HCT116 (cell line): ENCODE data around the gene MUSK. TPM values are rescaled to one million over a fixed set of nuclear protein-coding genes. Genes with fewer than 3 reads are reported as not detected.

ENCODE experiments used
- ATAC-seq: fragments of 200-7000 bp; cut with Tn5 transposase; 2 replicates; pipeline ENCODE4 v1.9.1; 2020; ENCODE audit warnings: mild to moderate bottlenecking, moderate library complexity
- BruUV-seq: library from RNA; stranded (reverse); fragments of 400-500 nt; replicated peaks from 2 replicates; lab custom pipeline; 2021; lab: Mats Ljungman, UMichigan
- CTCF ChIA-PET: fragments of 300-600 bp; sonication (Branson Sonifier 250); formaldehyde crosslinking; loops from one replicate; lab custom pipeline; 2021; ENCODE audit warnings: antibody characterized with exemption; lab: Charles Lee
- POLR2A ChIA-PET: fragments of 300-600, 350-600 bp; sonication (Branson Sonifier 250); formaldehyde crosslinking; loops from one replicate; lab custom pipeline; 2021; ENCODE audit warnings: antibody characterized with exemption; lab: Charles Lee
- RAD21 ChIA-PET, 2 experiments: fragments of 300-600 bp; sonication (Branson Sonifier 250); formaldehyde crosslinking; loops; one replicate each; lab custom pipeline; 2023; ENCODE audit warnings: low total read pairs in 2 of 2; ENCODE audit not compliant: uncharacterized antibody in 2 of 2, unreplicated experiment in 2 of 2, low non-redundant PET in 1 of 2; lab: Charles Lee
- DNase-seq: peaks from one replicate; pipeline ENCODE4 v3.0.0-alpha.2; 2010; ENCODE audit warnings: low read depth, low spot score
- H2AFZ ChIP-seq: fragments of 200-600 bp; shearing (Covaris generic), sonication (generic); 2 replicates; pipeline ENCODE4 v1.6.1; 2017; ENCODE audit warnings: low read depth, mixed run types, mixed read lengths, antibody characterized with exemption, low read length; ENCODE audit not compliant: poor library complexity, severe bottlenecking
- H3K27ac ChIP-seq: 2 replicates; pipeline ENCODE4 v1.5.1; 2012; ENCODE audit warnings: low read depth, low read length
- H3K27me3 ChIP-seq: fragments of 200-600 bp; sonication (generic); 2 replicates; pipeline ENCODE4 v1.6.1; 2016; ENCODE audit warnings: mixed run types, low read length, mixed read lengths; ENCODE audit not compliant: insufficient read depth
- H3K36me3 ChIP-seq, 2 experiments: fragments of 200-500 bp in 1 of 2; fragments of 200-600 bp in 1 of 2; sonication (Bioruptor generic) in 1 of 2; sonication (generic) in 1 of 2; 2 replicates each; pipeline versions ENCODE4 v1.5.1 to v1.6.1; 2014 to 2016; ENCODE audit warnings: low read length in 2 of 2, inconsistent platforms in 1 of 2, mixed read lengths in 1 of 2, mixed run types in 1 of 2; ENCODE audit not compliant: insufficient read depth in 2 of 2, control insufficient read depth in 1 of 2
- H3K4me1 ChIP-seq, 2 experiments: fragments of 200-600 bp in 1 of 2; sonication (generic) in 1 of 2; 2 replicates each; pipeline versions ENCODE4 v1.5.1 to v1.6.1; 2012 to 2017; ENCODE audit warnings: low read length in 2 of 2, inconsistent platforms in 1 of 2, mild to moderate bottlenecking in 1 of 2, mixed read lengths in 1 of 2, mixed run types in 1 of 2, moderate library complexity in 1 of 2; ENCODE audit not compliant: insufficient read depth in 2 of 2, control insufficient read depth in 1 of 2
- H3K4me2 ChIP-seq: fragments of 200-600 bp; sonication (generic); 2 replicates; pipeline ENCODE4 v1.6.1; 2017; ENCODE audit warnings: mixed run types, low read length, mixed read lengths
- H3K4me3 ChIP-seq, 2 experiments: fragments of 200-600 bp in 1 of 2; sonication (generic) in 1 of 2; replicated peaks in 1 of 2; 2 replicates each; pipeline ENCODE4 v1.5.1; 2011 to 2016; ENCODE audit warnings: low read length in 2 of 2, control low read depth in 1 of 2, low read depth in 1 of 2, mild to moderate bottlenecking in 1 of 2, mixed read lengths in 1 of 2, mixed run types in 1 of 2
- H3K79me2 ChIP-seq: fragments of 200-600 bp; sonication (generic); 2 replicates; pipeline ENCODE4 v1.6.1; 2017; ENCODE audit warnings: mild to moderate bottlenecking, mixed run types, low read length, moderate library complexity, mixed read lengths; ENCODE audit not compliant: insufficient read depth
- H3K9ac ChIP-seq: fragments of 200-600 bp; sonication (generic); 2 replicates; pipeline ENCODE4 v1.6.1; 2016; ENCODE audit warnings: low read length, mixed read lengths
- H3K9me2 ChIP-seq: fragments of 200-600 bp; sonication (generic), shearing (Covaris generic); 2 replicates; pipeline ENCODE4 v1.6.1; 2017; ENCODE audit warnings: mixed run types, mild to moderate bottlenecking, moderate library complexity; ENCODE audit not compliant: insufficient read depth
- H3K9me3 ChIP-seq, 2 experiments: fragments of 200-500 bp in 1 of 2; fragments of 200-600 bp in 1 of 2; sonication (Bioruptor generic) in 1 of 2; sonication (generic) in 1 of 2; 2 replicates each; pipeline ENCODE4 v1.6.1; 2014 to 2017; ENCODE audit warnings: low read length in 2 of 2, mixed read lengths in 2 of 2, inconsistent platforms in 1 of 2, low read depth in 1 of 2, mild to moderate bottlenecking in 1 of 2, mixed run types in 1 of 2, moderate library complexity in 1 of 2; ENCODE audit not compliant: control insufficient read depth in 1 of 2, insufficient read depth in 1 of 2
- H4K20me1 ChIP-seq: fragments of 200-600 bp; sonication (generic), shearing (Covaris generic); 2 replicates; pipeline ENCODE4 v1.6.1; 2017; ENCODE audit warnings: mixed run types, mild to moderate bottlenecking, moderate library complexity; ENCODE audit not compliant: insufficient read depth
- CBX3 ChIP-seq: IDR thresholded peaks from 2 replicates; pipeline ENCODE4 v1.6.1; 2012; ENCODE audit warnings: low read depth
- CEBPB ChIP-seq: IDR thresholded peaks from 2 replicates; pipeline ENCODE4 v1.6.1; 2012; ENCODE audit warnings: low read depth
- ELF1 ChIP-seq: IDR thresholded peaks from 2 replicates; pipeline ENCODE4 v1.6.1; 2012; ENCODE audit warnings: low read depth, borderline replicate concordance
- EZH2 ChIP-seq: fragments of 200-600 bp; sonication (generic); IDR thresholded peaks from 2 replicates; pipeline ENCODE4 v1.6.1; 2017; ENCODE audit warnings: antibody characterized with exemption, mixed run types
- FOSL1 ChIP-seq: IDR thresholded peaks from 2 replicates; pipeline ENCODE4 v1.6.1; 2012; ENCODE audit warnings: low read depth
- RAD21 ChIP-seq: IDR thresholded peaks from 2 replicates; pipeline ENCODE4 v1.6.1; 2012; ENCODE audit warnings: low read depth, mild to moderate bottlenecking
- REST ChIP-seq: IDR thresholded peaks from 2 replicates; pipeline ENCODE4 v1.6.1; 2012; ENCODE audit warnings: low read depth
- ZNF274 ChIP-seq: fragments of 200-500 bp; sonication (Bioruptor generic); IDR thresholded peaks from 2 replicates; pipeline ENCODE4 v1.6.1; 2014; ENCODE audit warnings: mild to moderate bottlenecking, low read depth, low read length, inconsistent platforms
- intact Hi-C: fragments of 100-400 bp; cut with micrococcal nuclease; formaldehyde crosslinking; loops from 2 replicates; pipeline ENCODE4 v1.10.0; 2022
- total RNA-seq: library from RNA; stranded (reverse); gene quantifications from one replicate; pipeline ENCODE4 v1.2.1, GENCODE V29; 2021; ENCODE audit not compliant: unreplicated experiment

Gene MUSK
- total RNA-seq, 1 experiment from 2014 or later = not detected

DNA sequence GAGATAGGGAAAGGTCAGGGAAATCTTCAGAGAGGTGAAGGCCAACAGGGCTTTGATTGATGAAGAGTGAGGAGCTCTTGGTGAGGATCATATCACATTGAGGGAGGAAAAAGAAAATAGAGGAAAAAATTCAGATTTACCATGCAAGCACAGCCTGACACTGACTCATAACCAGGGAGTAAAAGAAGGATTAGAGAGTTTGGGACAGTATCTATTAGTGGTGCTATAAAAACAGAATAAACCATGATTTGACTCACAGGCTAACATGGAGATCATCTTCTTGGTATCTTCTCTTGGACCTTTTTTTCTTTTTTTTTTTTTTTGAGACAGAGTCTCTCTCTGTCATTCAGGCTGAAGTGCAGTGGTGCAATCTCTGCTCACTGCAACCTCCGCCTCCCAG is 44.4 kb downstream of the MUSK start:
- H2AFZ ChIP-seq = no peak overlapping the region
- DNase-seq = no peak
- no peaks in the 10 kb centered on the region for H4K20me1 ChIP-seq
- intact Hi-C loops = no loop called here
- ATAC-seq = no peak
- RAD21 ChIA-PET = interaction anchor here in 1 of 2 experiments (0.5 kb wide), 1 partner anchor 51 kb away, joined by 3 read pairs; no protein-coding TSS in a partner anchor
- CTCF ChIA-PET = no interaction called here
- H3K9ac ChIP-seq = no peak overlapping the region
- peaks cover 9 to 14% of the 10 kb centered on the region in 2 experiments; a peak in 3 of 4 replicates for H3K4me1 ChIP-seq
- no TSS peak for BruUV-seq
- no peak overlapping the region for H3K4me3 ChIP-seq
- H3K4me2 ChIP-seq = no peak overlapping the region
- POLR2A ChIA-PET = no interaction called here
- no peaks in the 10 kb centered on the region for H3K27me3 ChIP-seq
- H3K79me2 ChIP-seq = no peaks in the 10 kb centered on the region
- no peaks in the 10 kb centered on the region for H3K36me3 ChIP-seq
- no peaks in the 10 kb centered on the region for H3K9me3 ChIP-seq
- TF ChIP-seq EZH2 (no peak), REST (no peak), RAD21 (no peak), ZNF274 (no peak), CBX3 (no peak), FOSL1 (no peak), CEBPB (no peak), ELF1 (no peak)
- no peaks in the 10 kb centered on the region for H3K9me2 ChIP-seq
- no peak overlapping the region for H3K27ac ChIP-seq
